Neural progenitor cell (in vitro differentiated cells): ENCODE results near the gene PLP2. TPM values are rescaled to one million over a fixed set of nuclear protein-coding genes. Genes with fewer than 3 reads are reported as not detected.
A peak's percentile ranks its signal among the peaks of the same experiment; 100 is the strongest.

Experiments
- DNase-seq: peaks from one replicate; pipeline ENCODE4 v3.0.0-alpha.2; 2016; ENCODE audit warnings: low spot score
- H2AFZ ChIP-seq: fragments of 200-600 bp; sonication (generic); replicated peaks from 2 replicates; pipeline ENCODE4 v1.6.1; 2016; ENCODE audit warnings: antibody characterized with exemption
- H3F3A ChIP-seq: fragments of 200-600 bp; sonication (generic); 2 replicates; pipeline ENCODE4 v1.6.1; 2016; ENCODE audit warnings: antibody characterized with exemption, low read depth
- H3K27ac ChIP-seq: fragments of 200-600 bp; sonication (generic); 2 replicates; pipeline ENCODE4 v1.5.1; 2016; ENCODE audit warnings: mild to moderate bottlenecking
- H3K27me3 ChIP-seq: fragments of 200-600 bp; sonication (generic); 2 replicates; pipeline ENCODE4 v1.6.1; 2016; ENCODE audit warnings: mild to moderate bottlenecking, moderate library complexity
- H3K36me3 ChIP-seq: fragments of 200-600 bp; sonication (generic); 2 replicates; pipeline ENCODE4 v1.5.1; 2016
- H3K4me1 ChIP-seq: fragments of 200-600 bp; sonication (generic); 2 replicates; pipeline ENCODE4 v1.6.1; 2016; ENCODE audit warnings: mixed run types
- H3K4me2 ChIP-seq: fragments of 200-600 bp; sonication (generic); 2 replicates; pipeline ENCODE4 v1.6.1; 2016
- H3K4me3 ChIP-seq: fragments of 200-600 bp; sonication (generic); 2 replicates; pipeline ENCODE4 v1.5.1; 2016
- H3K79me2 ChIP-seq: fragments of 200-600 bp; sonication (generic); 2 replicates; pipeline ENCODE4 v1.6.1; 2016; ENCODE audit warnings: low read depth
- H3K9ac ChIP-seq: fragments of 200-600 bp; sonication (generic); 2 replicates; pipeline ENCODE4 v1.6.1; 2016
- H3K9me3 ChIP-seq: fragments of 200-600 bp; sonication (generic); 2 replicates; pipeline ENCODE4 v1.5.1; 2016; ENCODE audit warnings: low read depth
- H4K20me1 ChIP-seq: fragments of 200-600 bp; sonication (generic); 2 replicates; pipeline ENCODE4 v1.6.1; 2016; ENCODE audit warnings: low read depth
- H3K27ac Mint-ChIP-seq: 3 replicates; pipeline ENCODE4 v1.8.0; 2021; ENCODE audit warnings: mixed read lengths
- H3K27me3 Mint-ChIP-seq: 2 replicates; pipeline ENCODE4 v1.8.0; 2022; ENCODE audit warnings: low read depth, mild to moderate bottlenecking, inconsistent platforms, moderate library complexity, mixed read lengths; ENCODE audit not compliant: insufficient read depth
- H3K36me3 Mint-ChIP-seq: 3 replicates; pipeline ENCODE4 v1.8.0; 2021; ENCODE audit warnings: mixed read lengths
- H3K4me1 Mint-ChIP-seq: 3 replicates; pipeline ENCODE4 v1.8.0; 2021; ENCODE audit warnings: mixed read lengths
- H3K4me3 Mint-ChIP-seq: 3 replicates; pipeline ENCODE4 v1.8.0; 2021; ENCODE audit warnings: mild to moderate bottlenecking, moderate library complexity, mixed read lengths
- H3K9me3 Mint-ChIP-seq: 3 replicates; pipeline ENCODE4 v1.8.0; 2020; ENCODE audit warnings: mixed read lengths
- CTCF ChIP-seq: fragments of 200-600 bp; sonication (generic); IDR thresholded peaks from 2 replicates; pipeline ENCODE4 v1.5.1; 2017; ENCODE audit warnings: antibody characterized with exemption, mild to moderate bottlenecking
- EZH2 ChIP-seq: fragments of 200-600 bp; sonication (generic); IDR thresholded peaks from 2 replicates; pipeline ENCODE4 v1.6.1; 2017; ENCODE audit warnings: antibody characterized with exemption, mild to moderate bottlenecking, moderate library complexity
- EZH2phosphoT487 ChIP-seq: fragments of 200-600 bp; sonication (generic); IDR thresholded peaks from 2 replicates; pipeline ENCODE4 v1.6.1; 2017; ENCODE audit warnings: antibody characterized with exemption
- total RNA-seq: library from RNA; depleted of rRNA; stranded (reverse); fragments of >200 nt; gene quantifications from 2 replicates; pipeline ENCODE4 v1.2.3, GENCODE V29; 2015; ENCODE audit warnings: low replicate concordance

The PLP2 gene
- total RNA-seq, 1 donor from 2014 or later = 0.13 TPM

GRCh38 chrX:49191574-49192011 lies 19.9 kb downstream of the PLP2 start:
- DNase-seq = peak; percentile 52
- H3K36me3 Mint-ChIP-seq = no peaks in the 10 kb centered on the region
- Histone ChIP-seq H2AFZ (no peak overlapping the region), H3K9ac (peak overlapping the region; percentile 46), H3F3A (peaks cover 19% of the 10 kb centered on the region), H3K27ac (peak overlapping the region; percentile 90), H3K36me3 (no peaks in the 10 kb centered on the region), H3K27me3 (no peaks in the 10 kb centered on the region), H3K4me1 (no peaks in the 10 kb centered on the region), H3K4me3 (peak overlapping the region; percentile 75), H3K9me3 (no peaks in the 10 kb centered on the region), H3K79me2 (no peaks in the 10 kb centered on the region), H3K4me2 (peak overlapping the region; percentile 78), H4K20me1 (no peaks in the 10 kb centered on the region)
- TF ChIP-seq EZH2phosphoT487 (no peak), CTCF (no peak), EZH2 (no peak)
- H3K4me1 Mint-ChIP-seq = peaks cover 21% of the 10 kb centered on the region
- H3K27me3 Mint-ChIP-seq = peaks cover 3% of the 10 kb centered on the region
- H3K9me3 Mint-ChIP-seq = peaks cover 15% of the 10 kb centered on the region
- H3K27ac Mint-ChIP-seq = no peak overlapping the region
- H3K4me3 Mint-ChIP-seq = peak overlapping the region; percentile 85

- Histone ChIP-seq H4K20me1 (no peaks in the 10 kb centered on the region), H2AFZ (no peak overlapping the region), H3K79me2 (no peaks in the 10 kb centered on the region), H3K9me3 (no peaks in the 10 kb centered on the region), H3K4me1 (no peaks in the 10 kb centered on the region), H3K4me3 (no peak overlapping the region), H3K27ac (no peak overlapping the region), H3K4me2 (no peak overlapping the region), H3K36me3 (no peaks in the 10 kb centered on the region), H3K27me3 (peaks cover under 1% of the 10 kb centered on the region), H3F3A (peaks cover 10% of the 10 kb centered on the region), H3K9ac (no peak overlapping the region)
- peak; percentile 60 for DNase-seq
- H3K4me1 Mint-ChIP-seq = peaks cover 9% of the 10 kb centered on the region
- H3K9me3 Mint-ChIP-seq = peaks cover 12% of the 10 kb centered on the region
- H3K36me3 Mint-ChIP-seq = no peaks in the 10 kb centered on the region
- TF ChIP-seq CTCF (peak; percentile 64), EZH2 (no peak), EZH2phosphoT487 (no peak)
- H3K27ac Mint-ChIP-seq = no peak overlapping the region
- peak overlapping the region; percentile 67 for H3K4me3 Mint-ChIP-seq
- H3K27me3 Mint-ChIP-seq = peaks cover 3% of the 10 kb centered on the region
Measured at GRCh38 chrX:49192722-49193328, 21.1 kb downstream of the PLP2 start.

- no peaks in the 10 kb centered on the region for H4K20me1 ChIP-seq
- H3K36me3 Mint-ChIP-seq = no peaks in the 10 kb centered on the region
- H3K4me3 Mint-ChIP-seq = peak overlapping the region; percentile 60
- H3K79me2 ChIP-seq = no peaks in the 10 kb centered on the region
- no peak overlapping the region for H3K27ac ChIP-seq
- no peaks in the 10 kb centered on the region for H3K9me3 ChIP-seq
- H3K4me1 ChIP-seq = no peaks in the 10 kb centered on the region
- H3K4me3 ChIP-seq = no peak overlapping the region
- peak overlapping the region; percentile 9 for H3K27ac Mint-ChIP-seq
- H3K9ac ChIP-seq = no peak overlapping the region
- peaks cover 8% of the 10 kb centered on the region for H3K27me3 ChIP-seq
- peaks cover 12% of the 10 kb centered on the region for H3K9me3 Mint-ChIP-seq
- no peaks in the 10 kb centered on the region for H3K36me3 ChIP-seq
- no peak for TF ChIP-seq CTCF
- TF ChIP-seq EZH2phosphoT487 = no peak
- no peak for TF ChIP-seq EZH2
- peaks cover 3% of the 10 kb centered on the region for H3K27me3 Mint-ChIP-seq
- DNase-seq = no peak
- peaks cover 9% of the 10 kb centered on the region for H3K4me1 Mint-ChIP-seq
- H2AFZ ChIP-seq = no peak overlapping the region
- H3K4me2 ChIP-seq = no peak overlapping the region
- H3F3A ChIP-seq = peaks cover 10% of the 10 kb centered on the region
Measured at GRCh38 chrX:49193542-49193964, 21.9 kb downstream of the PLP2 start.
